ENCODE measurements around the gene PAQR9. TPM values are rescaled to one million over a fixed set of nuclear protein-coding genes. Genes with fewer than 3 reads are reported as not detected.

The PAQR9 gene
- total and polyA plus RNA-seq, 2 donors from 2014 or later = 0.09 TPM; not detected in 1

GRCh38 chr3:142960322-142960850 is 3.1 kb downstream of the PAQR9 start:
- TF ChIP-seq, protein P1, sequence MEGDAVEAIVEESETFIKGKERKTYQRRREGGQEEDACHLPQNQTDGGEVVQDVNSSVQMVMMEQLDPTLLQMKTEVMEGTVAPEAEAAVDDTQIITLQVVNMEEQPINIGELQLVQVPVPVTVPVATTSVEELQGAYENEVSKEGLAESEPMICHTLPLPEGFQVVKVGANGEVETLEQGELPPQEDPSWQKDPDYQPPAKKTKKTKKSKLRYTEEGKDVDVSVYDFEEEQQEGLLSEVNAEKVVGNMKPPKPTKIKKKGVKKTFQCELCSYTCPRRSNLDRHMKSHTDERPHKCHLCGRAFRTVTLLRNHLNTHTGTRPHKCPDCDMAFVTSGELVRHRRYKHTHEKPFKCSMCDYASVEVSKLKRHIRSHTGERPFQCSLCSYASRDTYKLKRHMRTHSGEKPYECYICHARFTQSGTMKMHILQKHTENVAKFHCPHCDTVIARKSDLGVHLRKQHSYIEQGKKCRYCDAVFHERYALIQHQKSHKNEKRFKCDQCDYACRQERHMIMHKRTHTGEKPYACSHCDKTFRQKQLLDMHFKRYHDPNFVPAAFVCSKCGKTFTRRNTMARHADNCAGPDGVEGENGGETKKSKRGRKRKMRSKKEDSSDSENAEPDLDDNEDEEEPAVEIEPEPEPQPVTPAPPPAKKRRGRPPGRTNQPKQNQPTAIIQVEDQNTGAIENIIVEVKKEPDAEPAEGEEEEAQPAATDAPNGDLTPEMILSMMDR (IDR thresholded peaks at IDR 0.05; ENCODE audit: borderline replicate concordance, extremely low read depth, insufficient read depth) = no peak
- no peaks in the 10 kb centered on the region for H3K36me3 ChIP-seq (ENCODE audit: control insufficient read depth in 2 of 3, insufficient read depth in 3 of 3, low read length in 3 of 3)
- DNase-seq (no peak), FAIRE-seq (no peak)
- peaks cover 8% of the 10 kb centered on the region for H3K27me3 ChIP-seq (ENCODE audit: control insufficient read depth, insufficient read depth, low read length)
- intact Hi-C loops (cut with DNase I) = no loop called here
- no peaks in the 10 kb centered on the region for H3K9me3 ChIP-seq (ENCODE audit: control insufficient read depth in 2 of 3, insufficient read depth in 1 of 3, low read length in 3 of 3)
- no peak overlapping the region for H3K9ac ChIP-seq (ENCODE audit: low read length in 3 of 3)
- H3K4me1 ChIP-seq (ENCODE audit: control insufficient read depth in 2 of 3, insufficient read depth in 2 of 3, low read depth in 1 of 3, low read length in 3 of 3) = peaks cover 0 to 5% (median 0%) of the 10 kb centered on the region in 3 donors
- H3K27ac ChIP-seq (ENCODE audit: low read depth in 2 of 2, low read length in 2 of 2) = no peak overlapping the region
- no peak overlapping the region for H3K4me3 ChIP-seq (ENCODE audit: low read length in 3 of 3)

DNA sequence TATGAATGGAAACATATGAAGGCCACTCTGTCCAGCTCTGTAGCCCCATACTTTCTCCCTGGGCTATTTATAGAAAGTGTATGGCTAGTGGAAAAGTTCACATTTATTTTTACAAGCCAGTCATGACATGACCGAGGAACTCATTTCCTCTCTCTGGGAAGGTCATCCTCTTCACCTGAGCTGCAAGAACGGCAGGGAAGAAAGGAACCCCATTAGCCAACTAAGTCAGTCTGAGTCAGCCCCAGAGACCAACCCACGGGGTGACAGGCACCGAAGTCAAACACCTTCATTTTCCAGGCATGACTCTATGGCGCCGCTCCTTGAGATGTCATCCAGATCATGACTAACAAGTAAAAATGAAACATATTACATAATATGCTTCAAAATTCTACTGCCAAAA is 4.8 kb downstream of the PAQR9 start:
- intact Hi-C loops (cut with DNase I) = no loop called here
- TF ChIP-seq, protein P1 (IDR thresholded peaks at IDR 0.05; ENCODE audit: borderline replicate concordance, extremely low read depth, insufficient read depth) = no peak
- Histone ChIP-seq H3K9ac (ENCODE audit: low read length in 3 of 3) (no peak overlapping the region), H3K36me3 (ENCODE audit: control insufficient read depth in 2 of 3, insufficient read depth in 3 of 3, low read length in 3 of 3) (no peaks in the 10 kb centered on the region), H3K27ac (ENCODE audit: low read depth in 2 of 2, low read length in 2 of 2) (no peak overlapping the region), H3K4me3 (ENCODE audit: low read length in 3 of 3) (no peak overlapping the region), H3K4me1 (ENCODE audit: control insufficient read depth in 2 of 3, insufficient read depth in 2 of 3, low read depth in 1 of 3, low read length in 3 of 3) (peaks cover 0 to 3% (median 0%) of the 10 kb centered on the region in 3 donors), H3K9me3 (ENCODE audit: control insufficient read depth in 2 of 3, insufficient read depth in 1 of 3, low read length in 3 of 3) (no peaks in the 10 kb centered on the region), H3K27me3 (ENCODE audit: control insufficient read depth, insufficient read depth, low read length) (peaks cover 2% of the 10 kb centered on the region)
- no peak for FAIRE-seq
- no peak for DNase-seq

DNA sequence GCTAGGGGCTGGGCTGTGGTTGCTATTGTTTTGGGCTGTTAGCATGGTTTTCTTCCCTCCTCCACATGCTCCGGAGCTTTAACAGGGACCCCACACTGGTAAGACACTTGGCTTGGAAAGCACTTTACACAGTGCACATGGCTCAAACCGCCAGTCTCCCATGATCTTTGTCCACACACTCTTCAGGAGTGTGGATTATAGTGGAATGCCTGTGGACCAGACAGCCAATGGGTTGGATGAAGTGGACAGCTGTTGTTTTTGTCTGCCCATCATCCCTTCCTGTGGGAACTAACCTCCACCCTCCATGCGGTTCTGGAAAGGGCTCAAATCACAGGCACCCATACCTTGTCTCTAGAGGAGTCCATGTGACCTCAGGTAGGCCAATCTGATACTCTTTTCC is 10.0 kb downstream of the PAQR9 start:
- Histone ChIP-seq H3K4me3 (ENCODE audit: low read length in 3 of 3) (no peak overlapping the region), H3K9ac (ENCODE audit: low read length in 3 of 3) (no peak overlapping the region), H3K27me3 (ENCODE audit: control insufficient read depth, insufficient read depth, low read length) (peaks cover 2% of the 10 kb centered on the region), H3K36me3 (ENCODE audit: control insufficient read depth in 2 of 3, insufficient read depth in 3 of 3, low read length in 3 of 3) (no peaks in the 10 kb centered on the region), H3K27ac (ENCODE audit: low read depth in 2 of 2, low read length in 2 of 2) (no peak overlapping the region), H3K4me1 (ENCODE audit: control insufficient read depth in 2 of 3, insufficient read depth in 2 of 3, low read depth in 1 of 3, low read length in 3 of 3) (no peaks in the 10 kb centered on the region), H3K9me3 (ENCODE audit: control insufficient read depth in 2 of 3, insufficient read depth in 1 of 3, low read length in 3 of 3) (no peaks in the 10 kb centered on the region)
- TF ChIP-seq, protein P1 (IDR thresholded peaks at IDR 0.05; ENCODE audit: borderline replicate concordance, extremely low read depth, insufficient read depth) = no peak
- intact Hi-C loops (cut with DNase I) = no loop called here
- DNase-seq (no peak), FAIRE-seq (no peak)

All from kidney (tissue), 14 donors.